ENCODE measurements around the gene ACADS.
A peak's percentile ranks its signal among the peaks of the same experiment; 100 is the strongest.

Gene ACADS

DNA sequence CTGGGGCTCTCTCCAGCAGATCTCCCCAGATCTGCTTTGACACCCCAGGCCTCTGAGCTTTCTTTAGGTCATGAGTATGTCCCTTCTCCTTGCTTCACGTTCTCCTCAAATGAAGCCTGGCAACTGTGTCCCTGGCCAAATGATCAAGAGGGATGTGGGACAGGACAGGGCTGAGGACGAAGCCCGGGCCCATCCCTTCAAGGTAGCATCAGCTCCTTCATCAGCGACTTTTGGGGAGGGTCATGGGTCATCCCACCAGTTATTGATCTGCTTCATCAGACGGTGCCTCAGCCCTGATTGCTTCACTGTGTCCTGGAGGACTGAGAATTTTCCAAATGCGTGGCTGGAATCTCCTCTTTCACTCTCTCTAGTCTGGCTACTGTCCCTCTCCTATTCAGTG, 32.3 kb downstream of the ACADS start:
- no peak for DNase-seq (ENCODE audit: low read depth)

DNA sequence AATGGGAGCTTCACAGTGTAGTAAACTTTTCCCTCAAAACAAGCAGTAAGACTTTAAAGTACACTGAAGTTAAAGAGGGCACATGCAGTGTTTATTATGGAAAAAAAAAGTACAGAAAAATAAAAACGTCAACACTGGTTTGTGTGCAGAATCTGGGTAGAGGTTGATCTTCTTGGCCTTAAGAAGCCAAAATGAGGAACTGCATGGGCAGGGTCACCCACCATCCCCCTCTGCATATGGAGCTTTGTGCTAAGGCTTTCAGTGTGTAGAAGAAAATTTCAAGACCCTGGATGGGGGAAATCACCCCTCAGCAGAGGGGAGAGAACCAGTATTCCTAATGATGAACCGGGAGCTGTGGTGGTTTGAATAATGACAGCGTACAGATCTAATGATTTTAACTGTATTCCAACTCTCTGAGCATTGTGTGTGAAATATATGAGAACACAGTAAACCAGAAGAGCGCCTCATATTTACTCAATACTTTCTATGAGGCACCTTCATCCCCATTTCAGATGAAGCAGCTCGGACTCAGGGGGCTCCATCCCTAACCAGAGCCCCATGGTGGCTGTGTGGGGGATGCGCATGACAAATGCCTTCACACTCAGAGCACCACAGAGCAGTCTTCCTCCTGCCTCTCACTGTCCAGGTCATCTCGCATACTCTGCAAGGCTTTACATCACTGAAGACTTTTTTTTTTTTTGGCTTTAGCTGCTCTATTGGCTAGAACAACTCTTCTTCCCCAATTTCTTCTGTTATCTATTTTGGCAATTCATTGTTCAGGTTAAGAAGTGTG, 33.4 kb downstream of the ACADS start:
- no peak for DNase-seq (ENCODE audit: low read depth)

DNA sequence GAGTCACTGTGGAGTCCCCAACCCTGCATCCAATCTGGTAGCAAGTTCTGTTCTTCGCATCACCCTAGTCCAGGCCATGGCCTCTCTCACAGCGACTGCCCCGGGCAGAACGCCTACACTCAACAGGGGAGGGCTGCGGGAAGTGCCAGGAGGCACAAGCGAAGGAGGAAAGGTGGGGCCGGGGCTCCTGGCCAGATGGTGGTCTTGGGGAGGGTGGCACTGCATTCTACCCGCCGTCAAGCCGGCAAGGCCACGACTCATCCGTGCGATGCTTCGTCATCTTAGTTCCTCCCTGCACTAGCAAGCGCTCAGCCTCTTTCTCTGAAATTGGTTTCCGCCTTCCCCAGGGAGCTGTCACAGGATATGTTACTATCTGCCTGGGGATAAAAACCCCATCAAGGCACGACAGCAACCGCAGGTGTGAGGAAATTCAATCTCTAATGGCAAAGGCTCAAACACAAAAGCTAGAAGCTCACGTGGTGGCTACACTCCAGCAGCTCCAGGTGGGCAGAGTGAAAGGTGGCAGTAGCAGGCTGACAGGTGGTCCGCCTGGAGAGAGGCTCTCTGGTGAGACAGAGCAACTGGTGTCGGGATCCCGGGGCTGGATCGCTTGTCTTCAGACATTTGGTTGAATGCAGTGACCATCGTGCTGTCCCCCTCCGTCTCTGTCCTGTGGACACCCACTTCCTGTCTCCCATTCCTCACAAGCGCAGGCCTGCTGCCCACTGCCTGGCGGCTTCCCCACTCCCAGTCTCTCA, 34.1 kb downstream of the ACADS start:
- no peak for DNase-seq (ENCODE audit: low read depth)

DNA sequence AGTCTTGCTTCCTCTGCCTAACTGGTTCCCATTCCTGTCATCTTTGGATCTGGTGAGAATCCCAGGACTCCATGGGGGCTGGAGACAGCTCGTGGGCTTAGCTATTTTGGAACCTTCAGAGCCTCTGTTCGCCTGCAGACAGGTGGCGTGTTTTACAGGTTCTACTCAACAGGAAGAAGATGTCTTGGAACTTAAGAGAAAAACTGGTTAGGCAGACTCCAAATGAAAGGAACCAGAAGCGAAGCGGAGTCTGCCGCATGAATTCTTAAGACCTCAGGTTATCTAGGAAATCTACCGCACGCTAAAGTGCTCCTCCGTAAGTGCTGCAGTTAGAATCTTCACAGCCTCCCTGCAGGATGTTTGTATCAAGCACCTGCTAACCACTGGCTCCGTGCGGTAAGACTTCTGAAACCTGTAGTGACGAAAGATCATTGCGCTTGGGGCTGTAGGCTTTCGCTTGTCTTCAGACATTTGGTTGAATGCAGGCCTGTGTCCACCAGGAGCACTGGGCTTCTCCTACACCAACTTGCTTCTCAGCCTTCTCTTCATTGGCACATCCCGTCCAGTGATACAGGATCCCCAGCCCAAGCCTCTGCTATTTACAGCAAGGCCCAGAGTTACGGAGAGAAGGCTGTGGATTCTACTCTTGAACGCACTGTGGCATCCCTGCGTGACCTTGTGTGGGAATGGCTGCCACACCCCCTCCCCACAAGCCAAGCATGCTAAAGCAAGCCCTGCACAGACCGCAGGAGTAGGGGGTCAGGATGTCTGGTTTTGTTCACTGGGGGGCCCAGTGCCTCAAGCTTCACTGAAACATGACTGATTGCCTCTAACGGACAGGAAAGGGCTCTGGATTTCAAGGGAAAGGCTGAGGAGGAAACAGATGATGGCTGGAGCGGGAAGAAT, 35.0 kb downstream of the ACADS start:
- DNase-seq (ENCODE audit: low read depth) = peak; percentile 28

DNA sequence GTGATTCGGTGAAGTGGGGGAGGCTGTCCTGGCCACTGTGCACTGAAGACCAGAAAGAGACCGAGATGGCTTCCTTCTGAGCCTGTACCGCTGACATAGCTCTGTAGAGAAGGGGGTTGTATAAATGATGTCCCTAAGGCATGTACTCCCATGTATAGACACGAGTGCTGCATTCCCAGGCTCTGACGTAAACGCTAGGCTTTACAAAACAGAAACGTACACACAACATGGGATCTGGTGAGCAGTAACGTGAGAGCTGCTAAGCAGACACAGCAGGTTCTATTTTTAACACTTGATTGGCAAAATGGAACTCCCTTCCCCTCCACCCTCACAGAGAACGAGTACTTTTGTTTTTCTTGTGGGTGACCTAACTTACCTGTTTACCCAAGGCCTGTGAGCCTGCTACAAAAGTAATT, 35.9 kb downstream of the ACADS start:
- DNase-seq (ENCODE audit: low read depth) = peak; percentile 90

GRCh38 chr12:120762086-120762485, 36.5 kb downstream of the ACADS start:
- DNase-seq (ENCODE audit: low read depth) = peak; percentile 2

DNA sequence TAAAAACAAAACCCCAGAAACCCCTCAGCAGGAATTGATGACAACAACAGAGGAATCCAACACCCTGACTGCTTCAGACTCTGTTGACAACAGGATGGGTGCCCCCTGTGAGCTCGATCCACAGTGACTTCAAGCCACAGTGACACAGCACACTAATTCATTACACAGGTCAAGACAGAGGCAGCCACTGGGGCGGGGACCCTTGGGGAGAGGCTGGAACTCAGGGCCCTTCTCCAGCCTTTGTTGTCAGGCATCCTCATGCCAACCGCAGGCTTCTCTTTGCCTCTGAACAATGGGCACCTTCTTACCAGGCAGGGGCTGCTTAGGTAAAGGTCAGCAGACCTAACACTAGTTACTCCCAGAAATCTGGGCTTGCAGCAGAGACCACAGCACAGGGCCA, 37.6 kb downstream of the ACADS start:
- DNase-seq (ENCODE audit: low read depth) = no peak

- DNase-seq (ENCODE audit: low read depth) = no peak
Measured at GRCh38 chr12:120764816-120765215, 39.2 kb downstream of the ACADS start.

DNA sequence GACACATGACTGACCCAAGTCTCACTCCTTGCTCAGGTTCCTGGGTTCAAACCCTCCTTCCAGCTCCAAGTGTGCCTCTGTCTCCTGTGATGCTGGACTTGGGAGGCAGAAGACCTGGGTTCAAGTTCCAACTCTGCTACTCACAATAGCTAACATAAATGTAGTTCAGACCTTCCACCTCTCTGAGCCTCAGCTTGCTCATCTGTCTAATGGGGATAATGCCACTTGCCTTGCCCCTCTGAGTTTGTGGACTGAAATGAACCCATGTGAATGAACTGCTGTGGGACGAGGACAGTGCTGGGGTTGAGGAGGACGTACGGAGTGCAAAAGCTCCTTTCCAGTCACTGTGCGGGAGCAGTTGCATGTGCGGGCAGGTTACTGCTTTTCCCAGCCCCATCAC, 40.9 kb downstream of the ACADS start:
- no peak for DNase-seq (ENCODE audit: low read depth)

GRCh38 chr12:120767071-120768024, 41.7 kb downstream of the ACADS start:
- DNase-seq (ENCODE audit: low read depth) = no peak

DNA sequence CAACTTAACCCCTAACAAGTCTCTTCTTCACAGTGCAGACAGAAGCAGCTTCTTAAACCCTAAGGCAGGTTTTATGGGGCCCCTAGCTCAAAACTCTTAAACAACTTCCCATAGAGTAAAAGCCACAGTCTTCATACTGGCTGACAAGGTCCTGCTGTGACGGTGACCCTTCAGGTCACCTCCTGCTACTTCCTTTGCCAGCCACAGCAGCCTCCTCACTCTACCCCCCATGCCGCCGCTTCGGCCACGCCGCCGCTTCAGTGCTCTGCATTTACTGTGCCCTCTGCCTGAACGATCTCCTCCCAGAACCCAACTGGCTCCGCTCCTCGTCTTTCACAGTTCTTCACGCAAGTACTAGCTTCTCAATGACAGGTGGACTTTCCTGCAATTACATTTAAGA, 45.5 kb downstream of the ACADS start:
- DNase-seq (ENCODE audit: low read depth) = no peak

- DNase-seq (ENCODE audit: low read depth) = no peak
Measured at GRCh38 chr12:120774169-120774916, 48.7 kb downstream of the ACADS start.

DNA sequence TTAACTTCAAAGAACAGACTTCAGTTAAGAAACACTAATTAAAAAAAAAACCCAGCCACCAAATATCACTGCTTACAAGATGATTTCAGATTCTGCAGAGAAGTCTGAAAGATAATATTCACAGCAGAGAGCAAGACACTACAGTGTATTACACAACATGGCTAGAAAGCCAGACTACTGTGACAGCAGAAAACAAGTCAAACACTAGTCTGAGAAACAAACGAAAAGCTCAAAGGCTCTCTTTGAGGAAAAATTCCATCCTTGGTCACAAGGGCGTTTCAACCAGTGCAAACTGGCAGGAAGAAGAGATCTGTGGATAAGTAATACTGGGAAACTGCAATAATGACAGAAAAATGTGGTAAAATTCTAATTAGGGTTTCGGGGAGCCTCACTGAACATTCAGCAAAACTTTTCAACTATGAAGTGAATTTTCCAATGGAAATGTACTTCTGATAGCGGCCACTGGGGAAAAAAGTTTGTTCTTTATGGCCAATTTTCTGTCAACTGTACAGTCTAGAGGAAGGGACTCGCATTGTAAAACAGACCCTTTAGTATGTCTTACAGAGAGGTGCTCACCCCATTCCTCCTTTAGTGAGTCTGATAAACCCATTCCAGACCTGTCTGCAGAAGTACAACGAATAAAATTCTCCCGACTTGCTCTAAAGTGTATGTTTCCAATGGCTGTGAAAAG, 50.4 kb downstream of the ACADS start:
- peak; percentile 53 for DNase-seq (ENCODE audit: low read depth)

- peak; percentile 43 for DNase-seq (ENCODE audit: low read depth)
Measured at GRCh38 chr12:120783197-120783596, 57.6 kb downstream of the ACADS start.

GRCh38 chr12:120784804-120785203, 59.2 kb downstream of the ACADS start:
- DNase-seq (ENCODE audit: low read depth) = no peak

- no peak for DNase-seq (ENCODE audit: low read depth)
Measured at GRCh38 chr12:120787889-120788288, 62.3 kb downstream of the ACADS start.

Data from amniotic epithelial cell (primary cell).